ENCODE measurements around the gene TRIM32.
A peak's percentile ranks its signal among the peaks of the same experiment; 100 is the strongest.

The TRIM32 gene

DNA sequence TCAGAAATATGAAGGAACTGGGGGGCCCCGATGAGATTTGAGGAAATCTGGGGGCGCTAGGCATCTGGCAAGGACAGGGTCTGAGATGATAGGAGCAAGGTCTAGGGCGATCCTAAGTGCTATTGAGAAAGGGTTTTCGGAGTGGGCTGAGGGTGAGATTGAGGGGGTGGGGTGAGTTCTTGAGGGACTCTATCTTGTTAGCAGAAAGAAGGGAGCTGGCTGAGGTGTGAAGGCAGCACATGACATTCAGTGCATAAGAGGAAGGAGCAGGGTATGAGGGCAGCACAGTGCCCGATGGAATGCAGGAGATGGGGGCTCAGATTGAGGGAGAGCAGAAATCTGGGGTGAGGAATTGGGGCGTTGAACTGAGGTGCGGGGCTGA lies 640 bp downstream of the TRIM32 start (continued):
- TF ChIP-seq, protein P1, sequence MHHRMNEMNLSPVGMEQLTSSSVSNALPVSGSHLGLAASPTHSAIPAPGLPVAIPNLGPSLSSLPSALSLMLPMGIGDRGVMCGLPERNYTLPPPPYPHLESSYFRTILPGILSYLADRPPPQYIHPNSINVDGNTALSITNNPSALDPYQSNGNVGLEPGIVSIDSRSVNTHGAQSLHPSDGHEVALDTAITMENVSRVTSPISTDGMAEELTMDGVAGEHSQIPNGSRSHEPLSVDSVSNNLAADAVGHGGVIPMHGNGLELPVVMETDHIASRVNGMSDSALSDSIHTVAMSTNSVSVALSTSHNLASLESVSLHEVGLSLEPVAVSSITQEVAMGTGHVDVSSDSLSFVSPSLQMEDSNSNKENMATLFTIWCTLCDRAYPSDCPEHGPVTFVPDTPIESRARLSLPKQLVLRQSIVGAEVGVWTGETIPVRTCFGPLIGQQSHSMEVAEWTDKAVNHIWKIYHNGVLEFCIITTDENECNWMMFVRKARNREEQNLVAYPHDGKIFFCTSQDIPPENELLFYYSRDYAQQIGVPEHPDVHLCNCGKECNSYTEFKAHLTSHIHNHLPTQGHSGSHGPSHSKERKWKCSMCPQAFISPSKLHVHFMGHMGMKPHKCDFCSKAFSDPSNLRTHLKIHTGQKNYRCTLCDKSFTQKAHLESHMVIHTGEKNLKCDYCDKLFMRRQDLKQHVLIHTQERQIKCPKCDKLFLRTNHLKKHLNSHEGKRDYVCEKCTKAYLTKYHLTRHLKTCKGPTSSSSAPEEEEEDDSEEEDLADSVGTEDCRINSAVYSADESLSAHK (tag by site-specific recombination; IDR thresholded peaks at IDR 0.05) = no peak
- TF ChIP-seq GFI1B (tag by site-specific recombination; IDR thresholded peaks at IDR 0.05) = no peak
- TF ChIP-seq OVOL3 (tag by site-specific recombination; IDR thresholded peaks at IDR 0.05) = no peak
- TF ChIP-seq ZNF521 (tag by site-specific recombination; IDR thresholded peaks at IDR 0.05) = no peak
- TF ChIP-seq ZFHX2 (tag by site-specific recombination; conservative IDR thresholded peaks at IDR 0.05) = no peak; the same call in 1 of the 2 replicates
- TF ChIP-seq, protein P2, sequence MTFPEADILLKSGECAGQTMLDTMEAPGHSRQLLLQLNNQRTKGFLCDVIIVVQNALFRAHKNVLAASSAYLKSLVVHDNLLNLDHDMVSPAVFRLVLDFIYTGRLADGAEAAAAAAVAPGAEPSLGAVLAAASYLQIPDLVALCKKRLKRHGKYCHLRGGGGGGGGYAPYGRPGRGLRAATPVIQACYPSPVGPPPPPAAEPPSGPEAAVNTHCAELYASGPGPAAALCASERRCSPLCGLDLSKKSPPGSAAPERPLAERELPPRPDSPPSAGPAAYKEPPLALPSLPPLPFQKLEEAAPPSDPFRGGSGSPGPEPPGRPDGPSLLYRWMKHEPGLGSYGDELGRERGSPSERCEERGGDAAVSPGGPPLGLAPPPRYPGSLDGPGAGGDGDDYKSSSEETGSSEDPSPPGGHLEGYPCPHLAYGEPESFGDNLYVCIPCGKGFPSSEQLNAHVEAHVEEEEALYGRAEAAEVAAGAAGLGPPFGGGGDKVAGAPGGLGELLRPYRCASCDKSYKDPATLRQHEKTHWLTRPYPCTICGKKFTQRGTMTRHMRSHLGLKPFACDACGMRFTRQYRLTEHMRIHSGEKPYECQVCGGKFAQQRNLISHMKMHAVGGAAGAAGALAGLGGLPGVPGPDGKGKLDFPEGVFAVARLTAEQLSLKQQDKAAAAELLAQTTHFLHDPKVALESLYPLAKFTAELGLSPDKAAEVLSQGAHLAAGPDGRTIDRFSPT (tag by site-specific recombination; IDR thresholded peaks at IDR 0.05) = no peak
- TF ChIP-seq ZNF335 (tag by site-specific recombination; conservative IDR thresholded peaks at IDR 0.05) = peak; percentile 27; the same call in 1 of the 2 replicates
- TF ChIP-seq KLF16 (tag by site-specific recombination; IDR thresholded peaks at IDR 0.05) = no peak
- no peak for TF ChIP-seq ZNF426 (tag by site-specific recombination; IDR thresholded peaks at IDR 0.05)

DNA sequence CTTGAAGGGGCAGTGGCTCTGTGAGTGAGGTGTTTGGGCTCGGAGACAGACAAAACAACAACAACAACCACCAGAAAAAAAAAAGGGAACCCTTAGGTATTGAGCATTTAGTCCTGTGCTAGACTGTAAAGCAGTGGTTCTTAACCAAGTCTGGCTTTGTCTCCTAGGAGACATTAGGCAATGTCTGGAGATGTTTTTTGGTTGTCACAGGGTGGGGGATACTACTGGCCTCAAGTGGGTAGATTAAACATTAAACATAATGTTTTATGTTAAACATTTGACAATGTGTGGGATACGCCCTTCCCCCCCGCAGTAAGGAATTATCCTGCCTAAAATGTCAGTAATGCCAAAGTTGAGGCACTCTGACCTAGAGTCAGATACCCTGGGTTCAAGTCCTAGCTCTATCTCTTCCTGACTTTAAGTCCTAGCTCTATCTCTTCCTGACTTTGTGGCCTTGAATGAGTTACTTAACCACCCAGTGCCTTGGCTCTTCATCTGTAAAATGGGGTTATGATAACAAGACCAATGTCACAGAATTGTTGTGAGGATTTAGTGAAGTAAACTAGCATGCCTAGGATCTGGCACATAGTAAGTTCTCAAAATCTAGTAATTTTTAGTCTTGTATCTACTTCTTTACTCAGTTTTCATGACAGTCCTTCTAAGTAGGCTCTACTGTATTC lies 1.8 kb downstream of the TRIM32 start:
- ChIA-PET CTCF (interaction anchor here (0.9 kb wide), 1 partner anchor 243 kb away, joined by 3 read pairs; no protein-coding TSS in a partner anchor), POLR2A (interaction anchor here (0.6 to 1.2 kb wide), 2 partner anchors 8 to 13 kb away, joined by 3 to 4 read pairs; no protein-coding TSS in a partner anchor)
- no peak for TF ChIP-seq SCRT1 (tag by site-specific recombination; IDR thresholded peaks at IDR 0.05; ENCODE audit: borderline replicate concordance)
- TF ChIP-seq ZNF391 (tag by site-specific recombination; IDR thresholded peaks at IDR 0.05; ENCODE audit: borderline replicate concordance, low read depth) = no peak
- TF ChIP-seq ZNF596 (tag by site-specific recombination; IDR thresholded peaks at IDR 0.05) = no peak
- no peak for TF ChIP-seq ZNF214 (tag by site-specific recombination; IDR thresholded peaks at IDR 0.05; ENCODE audit: borderline replicate concordance)
- TF ChIP-seq ZBTB8A (tag by site-specific recombination; IDR thresholded peaks at IDR 0.05) = no peak
- no peak for TF ChIP-seq SETDB1 (IDR thresholded peaks at IDR 0.05; ENCODE audit: insufficient read length, low read length)
- no peak for TF ChIP-seq ZNF585B (tag by site-specific recombination; IDR thresholded peaks at IDR 0.05)
- TF ChIP-seq ZNF114 (tag by site-specific recombination; IDR thresholded peaks at IDR 0.05) = no peak
- TF ChIP-seq FEZF1 (tag by site-specific recombination; IDR thresholded peaks at IDR 0.05) = no peak
- TF ChIP-seq TCF7L2 (IDR thresholded peaks at IDR 0.05; ENCODE audit: borderline replicate concordance, low read depth, low read length) = no peak
- TF ChIP-seq, protein P3, sequence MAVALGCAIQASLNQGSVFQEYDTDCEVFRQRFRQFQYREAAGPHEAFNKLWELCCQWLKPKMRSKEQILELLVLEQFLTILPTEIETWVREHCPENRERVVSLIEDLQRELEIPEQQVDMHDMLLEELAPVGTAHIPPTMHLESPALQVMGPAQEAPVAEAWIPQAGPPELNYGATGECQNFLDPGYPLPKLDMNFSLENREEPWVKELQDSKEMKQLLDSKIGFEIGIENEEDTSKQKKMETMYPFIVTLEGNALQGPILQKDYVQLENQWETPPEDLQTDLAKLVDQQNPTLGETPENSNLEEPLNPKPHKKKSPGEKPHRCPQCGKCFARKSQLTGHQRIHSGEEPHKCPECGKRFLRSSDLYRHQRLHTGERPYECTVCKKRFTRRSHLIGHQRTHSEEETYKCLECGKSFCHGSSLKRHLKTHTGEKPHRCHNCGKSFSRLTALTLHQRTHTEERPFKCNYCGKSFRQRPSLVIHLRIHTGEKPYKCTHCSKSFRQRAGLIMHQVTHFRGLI (tag by site-specific recombination; IDR thresholded peaks at IDR 0.05) = no peak
- no peak for TF ChIP-seq ZNF658 (tag by site-specific recombination; IDR thresholded peaks at IDR 0.05)
- no peak overlapping the region for H3K4me3 ChIP-seq (ENCODE audit: low read depth, low read length)
- peaks cover 0 to 4% of the 10 kb centered on the region in 2 experiments; a peak in 1 of 3 replicates for H3K36me3 ChIP-seq (ENCODE audit: control insufficient read depth in 2 of 2, insufficient read depth in 1 of 2, low read length in 2 of 2)
- no peak overlapping the region for H3K27ac ChIP-seq (ENCODE audit: extremely low read depth, low read depth, low read length)
- peaks cover 2% of the 10 kb centered on the region; the same call in 1 of the 2 replicates for H3K4me1 ChIP-seq (ENCODE audit: control insufficient read depth, insufficient read depth, low read length)
- no peaks in the 10 kb centered on the region for H3K9me3 ChIP-seq (ENCODE audit: control insufficient read depth, insufficient read depth, low read depth, low read length)

Measured in HEK293 (cell line).